Gastroesophageal sphincter (tissue), 3 donors: ENCODE data around the gene VAV1.

Source experiments
- EP300 ChIP-seq: sonication (generic); formaldehyde crosslinking; IDR thresholded peaks from one replicate; pipeline ENCODE4 v1.6.1; 2017; ENCODE audit warnings: antibody characterized with exemption, mild to moderate bottlenecking
- POLR2A ChIP-seq, 2 donors: fragments of 450-650 bp; IDR thresholded peaks; one replicate each; pipeline ENCODE4 v1.6.1; 2017; ENCODE audit warnings: antibody characterized with exemption in 2 of 2, mild to moderate bottlenecking in 2 of 2, moderate library complexity in 1 of 2
- POLR2AphosphoS5 ChIP-seq: sonication (generic); formaldehyde crosslinking; IDR thresholded peaks from one replicate; pipeline ENCODE4 v1.6.1; 2017; ENCODE audit warnings: antibody characterized with exemption
- TF ChIP-seq, protein P1 (sequence below), 4 experiments: fragments of 200-600 bp in 2 of 4; fragments of 450-650 bp in 2 of 4; sonication (generic) in 1 of 4; IDR thresholded peaks; one replicate each; pipeline ENCODE4 v1.5.1; 2017 to 2019; ENCODE audit warnings: antibody characterized with exemption in 4 of 4, mild to moderate bottlenecking in 2 of 4, moderate library complexity in 2 of 4

DNA sequence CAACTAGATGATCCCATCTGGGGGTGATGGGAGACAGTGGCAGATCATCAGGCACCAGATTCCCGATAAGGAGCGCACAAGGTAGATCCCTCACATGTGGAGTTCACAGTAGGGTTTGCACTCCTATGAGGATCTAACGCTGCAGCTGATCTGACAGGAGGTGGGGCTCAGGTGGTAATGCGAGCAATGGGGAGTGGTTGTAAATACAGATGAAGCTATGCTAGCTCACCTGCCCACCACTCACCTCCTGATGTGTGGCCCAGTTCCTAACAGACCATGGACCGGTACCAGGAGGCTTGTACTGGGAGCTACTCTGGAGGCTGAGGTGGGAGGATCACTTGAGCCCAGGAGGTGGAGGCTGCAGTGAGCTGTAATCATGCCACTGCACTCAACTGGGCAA lies 34.8 kb downstream of the VAV1 start:
- TF ChIP-seq, protein P1, sequence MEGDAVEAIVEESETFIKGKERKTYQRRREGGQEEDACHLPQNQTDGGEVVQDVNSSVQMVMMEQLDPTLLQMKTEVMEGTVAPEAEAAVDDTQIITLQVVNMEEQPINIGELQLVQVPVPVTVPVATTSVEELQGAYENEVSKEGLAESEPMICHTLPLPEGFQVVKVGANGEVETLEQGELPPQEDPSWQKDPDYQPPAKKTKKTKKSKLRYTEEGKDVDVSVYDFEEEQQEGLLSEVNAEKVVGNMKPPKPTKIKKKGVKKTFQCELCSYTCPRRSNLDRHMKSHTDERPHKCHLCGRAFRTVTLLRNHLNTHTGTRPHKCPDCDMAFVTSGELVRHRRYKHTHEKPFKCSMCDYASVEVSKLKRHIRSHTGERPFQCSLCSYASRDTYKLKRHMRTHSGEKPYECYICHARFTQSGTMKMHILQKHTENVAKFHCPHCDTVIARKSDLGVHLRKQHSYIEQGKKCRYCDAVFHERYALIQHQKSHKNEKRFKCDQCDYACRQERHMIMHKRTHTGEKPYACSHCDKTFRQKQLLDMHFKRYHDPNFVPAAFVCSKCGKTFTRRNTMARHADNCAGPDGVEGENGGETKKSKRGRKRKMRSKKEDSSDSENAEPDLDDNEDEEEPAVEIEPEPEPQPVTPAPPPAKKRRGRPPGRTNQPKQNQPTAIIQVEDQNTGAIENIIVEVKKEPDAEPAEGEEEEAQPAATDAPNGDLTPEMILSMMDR (IDR thresholded peaks at IDR 0.05), result no peak
- no peak for TF ChIP-seq POLR2AphosphoS5
- TF ChIP-seq POLR2A (IDR thresholded peaks at IDR 0.05), result no peak
- TF ChIP-seq EP300, result no peak
